Skeletal muscle tissue (tissue), 4 donors: ENCODE results near the gene TMEM171. TPM values are rescaled to one million over a fixed set of nuclear protein-coding genes. Genes with fewer than 3 reads are reported as not detected.

Experiments
- H3K27ac ChIP-seq: one replicate; pipeline ENCODE4 v1.7.0; 2013; ENCODE audit warnings: mild to moderate bottlenecking, low read depth, low read length, inconsistent platforms
- H3K27me3 ChIP-seq, 3 donors: one replicate each; pipeline ENCODE4 v1.7.0; 2013; ENCODE audit warnings: low read length in 3 of 3; ENCODE audit not compliant: control insufficient read depth in 3 of 3, insufficient read depth in 3 of 3
- H3K36me3 ChIP-seq, 3 donors: one replicate each; pipeline ENCODE4 v1.7.0; 2013; ENCODE audit warnings: low read length in 3 of 3; ENCODE audit not compliant: control insufficient read depth in 3 of 3, insufficient read depth in 3 of 3
- H3K4me1 ChIP-seq, 3 donors: one replicate each; pipeline ENCODE4 v1.7.0; 2013; ENCODE audit warnings: low read length in 3 of 3, mild to moderate bottlenecking in 3 of 3; ENCODE audit not compliant: control insufficient read depth in 3 of 3, insufficient read depth in 3 of 3
- H3K4me3 ChIP-seq, 3 donors: one replicate each; pipeline ENCODE4 v1.7.0; 2013; ENCODE audit warnings: low read length in 3 of 3
- H3K9ac ChIP-seq, 3 donors: one replicate each; pipeline ENCODE4 v1.7.0; 2013; ENCODE audit warnings: low read length in 3 of 3, mild to moderate bottlenecking in 3 of 3, moderate library complexity in 2 of 3, low read depth in 1 of 3
- H3K9me3 ChIP-seq, 3 donors: one replicate each; pipeline ENCODE4 v1.7.0; 2013; ENCODE audit warnings: low read length in 3 of 3; ENCODE audit not compliant: control insufficient read depth in 3 of 3
- total RNA-seq: library from RNA; depleted of rRNA; stranded (reverse); fragments of >200 nt; gene quantifications from one replicate; pipeline ENCODE4 v1.2.3, GENCODE V29; 2014
- donor health status: Osteomylitis.

Gene TMEM171
- total RNA-seq, 1 donor from 2014 or later, result not detected

DNA sequence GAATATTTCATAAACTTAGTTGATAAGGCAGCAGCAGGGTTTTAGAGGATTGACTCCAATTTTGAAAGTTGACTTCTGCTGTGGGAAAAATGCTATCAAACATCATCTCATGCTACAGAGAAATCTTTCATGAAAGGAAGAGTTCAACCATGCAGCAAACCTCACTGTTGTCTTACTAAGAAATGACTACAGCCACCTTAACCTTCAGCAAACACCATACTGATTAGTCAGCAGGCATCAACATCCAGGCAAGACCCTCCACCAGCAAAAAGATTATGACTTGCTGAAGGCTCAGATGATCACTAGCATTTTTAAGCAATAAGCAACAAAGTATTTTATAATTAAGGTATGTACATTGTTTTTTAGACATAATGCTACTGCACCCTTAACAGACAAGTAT, 60.2 kb downstream of the TMEM171 start:
- H3K4me3 ChIP-seq, result no peak overlapping the region
- H3K27ac ChIP-seq, result no peak overlapping the region
- no peaks in the 10 kb centered on the region for H3K4me1 ChIP-seq
- H3K9ac ChIP-seq, result no peak overlapping the region
- H3K27me3 ChIP-seq, result peaks cover 0 to 9% (median 6%) of the 10 kb centered on the region in 3 donors
- H3K36me3 ChIP-seq, result no peaks in the 10 kb centered on the region
- peaks cover 0 to 6% (median 2%) of the 10 kb centered on the region in 3 donors for H3K9me3 ChIP-seq

Other genes with a start within 250 kb of the TMEM171 start
- 32.4 TPM for gene FCHO2, start 164.5 kb upstream of the TMEM171 start, total RNA-seq
- gene TMEM174, start 52.6 kb downstream of the TMEM171 start, total RNA-seq, result not detected